Esophagus (tissue), 2 donors: ENCODE results near the gene CABP1. TPM values are rescaled to one million over a fixed set of nuclear protein-coding genes. Genes with fewer than 3 reads are reported as not detected.
"Not testable (repeated sequence)": the region's sequence is repeated elsewhere in the genome, so short reads cannot be mapped to it uniquely, and the experiment has no call there.

ENCODE experiments used
- H3K27ac ChIP-seq, 2 donors: one replicate each; pipeline ENCODE4 v1.5.1; 2013; ENCODE audit warnings: low read depth in 2 of 2, mild to moderate bottlenecking in 2 of 2, inconsistent platforms in 1 of 2, low read length in 1 of 2, moderate library complexity in 1 of 2
- H3K27me3 ChIP-seq, 2 donors: one replicate each; pipeline ENCODE4 v1.6.1; 2013; ENCODE audit warnings: low read length in 2 of 2, control low read depth in 1 of 2, mild to moderate bottlenecking in 1 of 2; ENCODE audit not compliant: insufficient read depth in 2 of 2, control insufficient read depth in 1 of 2
- H3K36me3 ChIP-seq, 2 donors: one replicate each; pipeline ENCODE4 v1.6.1; 2013; ENCODE audit warnings: low read length in 1 of 2; ENCODE audit not compliant: control insufficient read depth in 2 of 2, insufficient read depth in 2 of 2
- H3K4me1 ChIP-seq, 2 donors: one replicate each; pipeline ENCODE4 v1.6.1; 2013; ENCODE audit warnings: low read length in 1 of 2; ENCODE audit not compliant: control insufficient read depth in 2 of 2, insufficient read depth in 2 of 2
- H3K4me3 ChIP-seq, 2 donors: one replicate each; pipeline ENCODE4 v1.5.1; 2013; ENCODE audit warnings: low read length in 2 of 2, mild to moderate bottlenecking in 2 of 2, low read depth in 1 of 2, moderate library complexity in 1 of 2
- H3K9me3 ChIP-seq, 2 donors: one replicate each; pipeline ENCODE4 v1.6.1; 2013; ENCODE audit warnings: mild to moderate bottlenecking in 2 of 2, low read depth in 1 of 2, low read length in 1 of 2, moderate library complexity in 1 of 2; ENCODE audit not compliant: control insufficient read depth in 2 of 2, insufficient read depth in 1 of 2
- WGBS, 2 donors: extraction: QIAGEN DNeasy Blood & Tissue Kit; methylation state at CpG; one replicate each; pipeline ENCODE4 v1.1.7; 2013; 5-methylcytosine and 5-hydroxymethylcytosine counted together
- polyA plus RNA-seq, 2 donors: library from polyadenylated mRNA; stranded (reverse); fragments of 200-250 nt; gene quantifications; one replicate each; pipeline ENCODE4 v1.2.3, GENCODE V29; 2013
- donor health status: healthy with polysubstance abuse.
- donor health status: Bipolar disorder and iron deficiency.

Gene CABP1
- polyA plus RNA-seq, 2 donors = 0.48 to 1.1 TPM

DNA sequence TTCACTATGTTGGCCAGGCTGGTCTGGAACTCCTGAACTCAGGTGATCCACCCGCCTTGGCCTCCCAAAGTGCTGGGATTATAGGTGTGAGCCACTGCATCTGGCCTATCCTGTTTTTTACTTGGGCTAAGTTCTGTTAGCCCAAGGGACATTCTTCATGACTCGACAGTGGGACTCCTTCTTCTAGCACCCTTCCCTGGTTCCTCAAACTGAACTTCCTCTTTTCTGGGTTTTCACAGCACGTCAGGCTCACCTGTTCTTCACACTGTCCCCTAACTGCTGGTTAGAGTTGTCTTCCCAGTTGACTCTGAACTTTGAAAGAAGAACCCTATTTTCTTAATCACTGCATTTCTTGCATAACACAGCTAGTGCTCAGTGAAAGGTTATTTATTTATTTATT, 22.5 kb downstream of the CABP1 start:
- H3K4me1 ChIP-seq = no peaks in the 10 kb centered on the region
- WGBS, 2 donors = 74 to 77% methylated on average over 3 of the region's 3 CpGs
- H3K36me3 ChIP-seq = no peaks in the 10 kb centered on the region
- H3K9me3 ChIP-seq = no peaks in the 10 kb centered on the region
- no peaks in the 10 kb centered on the region for H3K27me3 ChIP-seq
- H3K27ac ChIP-seq = no peak overlapping the region
- no peak overlapping the region for H3K4me3 ChIP-seq

DNA sequence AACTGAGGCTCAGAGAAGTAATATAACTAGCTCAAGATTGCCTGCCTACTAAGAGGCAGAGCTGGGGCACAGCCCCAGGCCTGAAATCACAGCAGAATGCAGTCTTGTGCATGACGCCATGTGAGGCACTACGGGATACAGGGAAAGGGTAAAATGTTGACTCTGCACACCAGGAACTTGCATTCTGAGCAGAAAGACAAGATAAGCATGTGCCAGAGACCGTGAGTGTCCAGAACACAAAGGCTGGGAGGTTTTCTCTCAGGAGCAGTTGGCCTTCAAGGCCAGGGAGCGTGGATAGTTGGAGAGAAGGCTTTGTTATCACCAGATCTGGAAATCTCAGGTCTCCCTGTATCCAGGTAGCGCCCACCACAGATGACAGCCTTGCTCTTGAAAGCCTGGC, 23.3 kb downstream of the CABP1 start:
- Histone ChIP-seq H3K4me3 (no peak overlapping the region), H3K9me3 (no peaks in the 10 kb centered on the region), H3K27me3 (no peaks in the 10 kb centered on the region), H3K27ac (no peak overlapping the region), H3K4me1 (no peaks in the 10 kb centered on the region), H3K36me3 (no peaks in the 10 kb centered on the region)
- 80 to 90% methylated on average over 5 of the region's 5 CpGs for WGBS, 2 donors

DNA sequence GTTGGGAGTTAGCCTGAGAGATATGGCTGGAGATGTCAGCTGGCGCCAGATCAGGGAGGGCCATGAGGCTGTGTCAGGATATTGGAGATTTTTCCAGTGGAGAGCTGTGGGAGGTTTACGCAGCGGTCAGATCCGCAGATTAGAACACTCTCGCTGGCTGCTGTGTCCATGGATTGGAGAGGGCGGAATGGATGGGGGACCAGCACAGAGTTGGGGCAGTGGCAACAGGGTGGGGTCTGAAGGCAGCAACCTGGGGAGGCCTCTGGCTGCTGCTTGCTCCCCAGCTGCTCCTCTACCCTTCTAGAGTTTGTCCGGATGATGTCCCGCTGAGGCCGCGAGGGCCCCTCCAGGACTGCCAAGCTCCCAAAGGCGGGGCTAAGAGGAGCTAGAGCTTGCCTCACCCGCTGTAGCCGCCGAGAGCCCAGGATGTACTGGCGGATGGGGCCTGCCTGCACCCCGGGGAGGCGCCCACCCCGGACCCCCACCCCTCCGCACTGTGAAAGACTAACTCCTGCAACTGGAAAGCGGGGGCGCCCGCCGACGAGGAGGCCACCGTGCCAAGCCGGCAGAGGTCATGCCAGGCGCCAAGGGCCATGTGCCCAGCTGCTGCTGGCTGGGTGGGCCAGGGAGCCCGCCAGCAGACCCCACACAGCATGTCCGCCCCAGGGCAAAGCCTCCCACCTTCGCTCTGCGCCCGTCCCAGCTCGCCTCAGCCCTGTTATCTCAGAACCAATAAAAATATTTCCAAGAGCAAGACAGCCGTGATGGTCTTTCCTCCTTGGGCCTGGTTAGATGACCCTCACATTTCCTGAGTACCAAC, 26.4 kb downstream of the CABP1 start:
- Histone ChIP-seq H3K9me3 (no peaks in the 10 kb centered on the region), H3K36me3 (no peaks in the 10 kb centered on the region), H3K27me3 (no peaks in the 10 kb centered on the region), H3K27ac (no peak overlapping the region), H3K4me3 (no peak overlapping the region), H3K4me1 (no peaks in the 10 kb centered on the region)
- WGBS, 2 donors = 82 to 90% methylated on average over 34 of the region's 34 CpGs

DNA sequence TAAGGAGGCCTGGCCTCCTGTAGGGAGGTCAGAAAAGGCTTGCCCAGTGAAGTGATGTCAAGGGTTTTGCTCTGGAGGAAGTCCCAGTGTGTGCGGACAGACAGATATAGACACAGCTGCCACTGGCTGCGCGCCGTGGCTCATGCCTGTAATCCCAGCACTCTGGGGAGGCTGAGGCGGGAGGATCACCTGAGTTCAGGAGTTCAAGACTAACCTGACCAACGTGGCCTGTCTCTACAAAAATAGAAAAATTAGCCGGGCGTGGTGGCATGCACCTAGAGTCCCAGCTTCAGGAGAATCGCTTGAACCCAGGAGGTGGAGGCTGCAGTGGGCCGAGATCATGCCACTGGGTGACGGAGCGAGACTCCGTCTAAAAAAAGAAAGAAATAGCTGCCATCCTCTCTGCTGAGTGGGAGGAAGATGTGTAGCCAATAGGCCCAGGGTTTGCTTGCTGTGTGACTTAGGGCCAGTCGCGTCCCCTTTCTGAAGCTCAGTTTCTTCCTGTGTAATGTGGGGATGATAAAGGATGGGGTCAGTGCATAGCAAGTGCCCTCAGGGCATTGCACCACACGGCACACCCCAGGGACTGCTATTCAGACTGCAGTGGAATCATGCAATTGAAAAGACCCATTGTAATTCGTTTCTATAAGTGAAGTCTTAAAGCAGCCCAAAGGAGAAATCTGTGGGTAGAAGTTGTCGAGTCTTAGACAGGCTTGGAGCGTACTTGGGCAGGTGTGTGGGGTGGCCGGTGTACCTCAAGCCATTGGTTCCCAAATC, 27.9 kb downstream of the CABP1 start:
- no peaks in the 10 kb centered on the region for H3K36me3 ChIP-seq
- H3K27me3 ChIP-seq = no peaks in the 10 kb centered on the region
- no peak overlapping the region for H3K4me3 ChIP-seq
- no peak overlapping the region for H3K27ac ChIP-seq
- no peaks in the 10 kb centered on the region for H3K4me1 ChIP-seq
- WGBS, 2 donors = 82 to 85% methylated on average over 20 of the region's 20 CpGs
- H3K9me3 ChIP-seq = no peaks in the 10 kb centered on the region

DNA sequence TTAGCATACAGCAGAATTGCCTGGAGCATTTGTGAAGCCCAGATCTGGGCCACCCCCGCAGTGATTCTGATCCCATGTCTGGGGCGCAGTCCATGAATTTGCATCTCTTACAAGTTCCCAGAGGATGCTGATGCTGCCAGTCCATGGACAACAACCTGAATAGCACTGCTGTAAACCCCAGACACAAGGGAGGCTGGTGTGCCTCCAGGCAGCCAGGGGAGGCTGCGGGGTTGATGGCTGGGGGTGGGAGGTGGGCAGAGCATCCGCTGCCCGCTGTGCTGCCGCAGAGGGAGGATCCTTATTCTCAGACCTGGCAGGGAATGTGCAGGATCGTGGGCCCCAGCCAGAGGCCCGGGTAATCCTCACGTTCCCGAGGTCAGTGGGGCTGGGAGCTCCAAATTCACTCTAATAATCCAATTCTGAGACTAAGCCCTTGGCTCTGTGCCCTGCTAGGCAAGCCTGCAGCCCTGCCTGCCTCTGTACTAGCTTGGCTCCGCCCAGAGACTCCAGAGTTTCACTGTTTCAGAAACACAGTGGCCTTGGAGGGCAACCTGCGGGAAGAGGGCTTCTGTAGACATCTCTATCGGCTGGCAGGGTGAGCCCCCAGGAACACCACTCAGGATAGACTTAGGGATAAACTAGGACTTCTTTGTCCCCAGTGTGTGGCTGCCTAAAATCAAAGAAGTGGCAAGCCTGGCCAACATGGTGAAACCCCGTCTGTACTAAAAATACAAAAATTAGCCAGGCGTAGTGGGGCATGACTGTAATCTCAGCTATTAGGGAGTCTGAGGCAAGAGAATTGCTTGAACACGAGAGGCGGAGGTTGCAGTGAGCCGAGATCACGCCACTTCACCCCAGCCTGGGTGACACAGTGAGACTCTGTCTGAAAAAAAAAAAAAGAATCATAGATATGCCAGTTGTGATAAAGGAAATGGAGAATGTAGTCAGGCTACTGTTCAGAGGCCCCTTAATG, 28.7 kb downstream of the CABP1 start:
- Histone ChIP-seq H3K4me1 (no peaks in the 10 kb centered on the region), H3K4me3 (no peak overlapping the region), H3K36me3 (no peaks in the 10 kb centered on the region), H3K27me3 (no peaks in the 10 kb centered on the region), H3K27ac (peak overlapping the region in 1 of 2 donors; percentile 69), H3K9me3 (no peaks in the 10 kb centered on the region)
- WGBS, 2 donors = 34 to 36% methylated on average over 19 of the region's 19 CpGs

DNA sequence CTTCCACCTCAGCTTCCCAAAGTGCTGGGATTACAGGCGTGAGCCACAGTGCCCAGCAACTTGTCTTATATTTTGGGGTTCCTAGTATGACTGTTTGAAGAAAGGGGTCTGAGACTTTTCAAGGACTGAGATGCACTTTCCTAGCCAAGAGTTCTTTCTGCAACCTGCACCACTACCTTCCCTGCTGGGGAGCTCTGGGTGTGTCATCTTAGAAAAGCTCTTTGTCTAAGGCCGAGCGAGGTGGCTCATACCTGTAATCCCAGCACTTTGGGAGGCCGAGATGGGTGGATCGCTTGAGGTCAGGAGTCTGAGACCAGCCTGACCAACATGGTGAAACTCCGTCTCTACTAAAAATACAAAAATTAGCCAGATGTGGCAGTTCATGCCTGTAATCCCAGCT, 29.8 kb downstream of the CABP1 start:
- not testable (repeated sequence) for H3K4me3 ChIP-seq
- H3K27ac ChIP-seq = peak overlapping the region in 1 of 2 donors; percentile 15
- WGBS, 2 donors = 86 to 88% methylated on average over 6 of the region's 6 CpGs

DNA sequence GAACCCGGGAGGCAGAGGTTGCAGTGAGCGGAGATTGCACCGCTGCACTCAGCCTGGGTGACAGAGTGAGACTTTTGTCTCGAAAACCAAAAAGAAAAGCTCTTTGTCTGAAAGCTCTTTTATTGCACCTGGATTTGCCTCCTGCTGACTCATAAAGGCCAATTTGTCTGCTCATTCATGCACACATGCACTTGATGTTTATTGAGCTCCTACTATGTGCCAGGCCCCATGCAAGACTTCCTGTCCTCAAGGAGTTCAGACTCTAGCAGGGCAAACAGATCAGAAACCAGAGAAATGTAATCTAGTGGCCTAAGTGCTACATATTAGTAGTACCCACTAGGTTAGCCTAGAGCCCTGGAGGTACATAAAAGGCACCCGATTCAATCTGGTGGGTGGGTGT, 30.2 kb downstream of the CABP1 start:
- Histone ChIP-seq H3K36me3 (no peaks in the 10 kb centered on the region), H3K9me3 (no peaks in the 10 kb centered on the region), H3K27ac (no peak overlapping the region), H3K4me3 (no peak overlapping the region), H3K4me1 (no peaks in the 10 kb centered on the region), H3K27me3 (no peaks in the 10 kb centered on the region)
- 85 to 88% methylated on average over 5 of the region's 5 CpGs for WGBS, 2 donors

More for the DNA sequence above, 29.8 kb downstream of the CABP1 start:
- H3K4me1 ChIP-seq, H3K9me3 ChIP-seq, H3K36me3 ChIP-seq, H3K27me3 ChIP-seq: not testable (repeated sequence)

DNA sequence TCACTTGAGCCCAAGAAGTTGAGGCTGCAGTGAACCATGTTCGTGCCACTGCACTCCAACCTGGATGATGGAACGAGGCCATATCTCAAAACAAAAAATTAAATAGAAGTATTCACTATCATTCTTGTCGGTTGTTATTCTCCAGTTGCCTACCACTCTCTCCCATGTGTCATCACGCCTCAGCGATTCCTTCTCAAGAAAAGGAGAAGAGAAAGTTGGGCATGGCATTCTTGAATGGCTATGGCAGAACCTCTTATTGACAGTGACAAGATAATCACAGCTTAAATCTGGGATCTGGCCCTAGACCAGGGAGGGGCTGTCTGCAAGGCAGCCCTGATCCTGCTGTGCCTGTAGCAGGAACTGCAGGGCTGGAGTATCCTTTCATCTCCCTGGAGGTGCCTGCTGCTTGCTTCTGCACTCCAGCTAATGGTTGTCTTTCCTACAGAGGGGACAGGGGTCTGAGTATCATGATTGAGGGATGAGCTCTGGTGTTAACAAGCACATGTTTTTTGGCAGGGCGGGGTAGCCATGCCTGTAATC, 33.7 kb downstream of the CABP1 start:
- WGBS, 2 donors = 86 to 88% methylated on average over 6 of the region's 6 CpGs
- no peaks in the 10 kb centered on the region for H3K4me1 ChIP-seq

More for the DNA sequence above, 33.7 kb downstream of the CABP1 start:
- Histone ChIP-seq H3K36me3 (no peaks in the 10 kb centered on the region), H3K9me3 (no peaks in the 10 kb centered on the region), H3K4me3 (no peak overlapping the region), H3K27ac (no peak overlapping the region), H3K27me3 (no peaks in the 10 kb centered on the region)
